ENCODE results near the gene ARID5B.

DNA sequence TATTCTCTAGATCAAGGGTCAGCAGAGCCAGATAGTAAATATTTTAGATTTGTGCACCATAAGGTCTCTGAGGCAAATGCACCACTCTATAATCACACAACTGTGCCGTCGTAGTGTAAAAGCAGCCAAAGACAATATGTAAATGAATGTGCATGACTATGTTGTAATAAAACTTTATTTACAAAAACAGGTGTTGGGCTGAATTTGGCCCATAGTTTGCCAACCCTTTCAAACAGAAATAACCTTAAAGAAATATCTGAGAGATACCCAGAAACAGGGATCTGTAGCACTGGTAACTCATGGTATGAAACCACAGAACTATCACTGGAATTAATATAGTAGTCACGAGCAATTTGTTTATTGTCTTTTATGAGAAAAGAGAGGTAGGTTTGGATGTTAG lies 86.0 kb downstream of the ARID5B start:
- TF ChIP-seq POLR2AphosphoS5 (IDR thresholded peaks at IDR 0.05) (no peak), CTCF (IDR thresholded peaks at IDR 0.05; ENCODE audit: poor library complexity, severe bottlenecking) (no peak), EZH2 (IDR thresholded peaks at IDR 0.05; ENCODE audit: borderline replicate concordance, insufficient read depth, low read length, poor library complexity, severe bottlenecking) (no peak), MXI1 (conservative IDR thresholded peaks at IDR 0.05; ENCODE audit: poor library complexity, severe bottlenecking) (no peak)
- TF ChIP-seq, protein P1, sequence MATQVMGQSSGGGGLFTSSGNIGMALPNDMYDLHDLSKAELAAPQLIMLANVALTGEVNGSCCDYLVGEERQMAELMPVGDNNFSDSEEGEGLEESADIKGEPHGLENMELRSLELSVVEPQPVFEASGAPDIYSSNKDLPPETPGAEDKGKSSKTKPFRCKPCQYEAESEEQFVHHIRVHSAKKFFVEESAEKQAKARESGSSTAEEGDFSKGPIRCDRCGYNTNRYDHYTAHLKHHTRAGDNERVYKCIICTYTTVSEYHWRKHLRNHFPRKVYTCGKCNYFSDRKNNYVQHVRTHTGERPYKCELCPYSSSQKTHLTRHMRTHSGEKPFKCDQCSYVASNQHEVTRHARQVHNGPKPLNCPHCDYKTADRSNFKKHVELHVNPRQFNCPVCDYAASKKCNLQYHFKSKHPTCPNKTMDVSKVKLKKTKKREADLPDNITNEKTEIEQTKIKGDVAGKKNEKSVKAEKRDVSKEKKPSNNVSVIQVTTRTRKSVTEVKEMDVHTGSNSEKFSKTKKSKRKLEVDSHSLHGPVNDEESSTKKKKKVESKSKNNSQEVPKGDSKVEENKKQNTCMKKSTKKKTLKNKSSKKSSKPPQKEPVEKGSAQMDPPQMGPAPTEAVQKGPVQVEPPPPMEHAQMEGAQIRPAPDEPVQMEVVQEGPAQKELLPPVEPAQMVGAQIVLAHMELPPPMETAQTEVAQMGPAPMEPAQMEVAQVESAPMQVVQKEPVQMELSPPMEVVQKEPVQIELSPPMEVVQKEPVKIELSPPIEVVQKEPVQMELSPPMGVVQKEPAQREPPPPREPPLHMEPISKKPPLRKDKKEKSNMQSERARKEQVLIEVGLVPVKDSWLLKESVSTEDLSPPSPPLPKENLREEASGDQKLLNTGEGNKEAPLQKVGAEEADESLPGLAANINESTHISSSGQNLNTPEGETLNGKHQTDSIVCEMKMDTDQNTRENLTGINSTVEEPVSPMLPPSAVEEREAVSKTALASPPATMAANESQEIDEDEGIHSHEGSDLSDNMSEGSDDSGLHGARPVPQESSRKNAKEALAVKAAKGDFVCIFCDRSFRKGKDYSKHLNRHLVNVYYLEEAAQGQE (IDR thresholded peaks at IDR 0.05; ENCODE audit: borderline replicate concordance): no peak

Measured in neural cell (in vitro differentiated cells).